Neural cell (in vitro differentiated cells): ENCODE data around the gene PSMD8.

Experiments used
- EZH2 ChIP-seq: fragments of 200-600, 300-800 bp; shearing (Covaris generic), sonication (generic); IDR thresholded peaks from 2 replicates; pipeline ENCODE4 v1.6.1; 2014; ENCODE audit warnings: antibody characterized with exemption, low read length, borderline replicate concordance, mild to moderate bottlenecking; ENCODE audit not compliant: insufficient read depth, poor library complexity, severe bottlenecking
- MXI1 ChIP-seq: fragments of 450-650 bp; conservative IDR thresholded peaks from 2 replicates; pipeline ENCODE4 v1.6.1; 2014; ENCODE audit warnings: antibody characterized with exemption, mild to moderate bottlenecking; ENCODE audit not compliant: poor library complexity, severe bottlenecking
- POLR2AphosphoS5 ChIP-seq: IDR thresholded peaks from 2 replicates; pipeline ENCODE4 v1.6.1; 2012
- RAD21 ChIP-seq: fragments of 450-650 bp; conservative IDR thresholded peaks from 2 replicates; pipeline ENCODE4 v1.6.1; 2014; ENCODE audit warnings: antibody characterized with exemption, mild to moderate bottlenecking, moderate library complexity
- REST ChIP-seq: IDR thresholded peaks from 2 replicates; pipeline ENCODE4 v1.6.1; 2012; ENCODE audit warnings: borderline replicate concordance
- TAF1 ChIP-seq: IDR thresholded peaks from 2 replicates; pipeline ENCODE4 v1.6.1; 2012; ENCODE audit warnings: low read depth
- TF ChIP-seq, protein P1 (sequence below): fragments of 450-650 bp; IDR thresholded peaks from 2 replicates; pipeline ENCODE4 v1.5.1; 2014; ENCODE audit warnings: antibody characterized with exemption, mild to moderate bottlenecking, moderate library complexity; ENCODE audit not compliant: poor library complexity, severe bottlenecking

- TF ChIP-seq, protein P1, sequence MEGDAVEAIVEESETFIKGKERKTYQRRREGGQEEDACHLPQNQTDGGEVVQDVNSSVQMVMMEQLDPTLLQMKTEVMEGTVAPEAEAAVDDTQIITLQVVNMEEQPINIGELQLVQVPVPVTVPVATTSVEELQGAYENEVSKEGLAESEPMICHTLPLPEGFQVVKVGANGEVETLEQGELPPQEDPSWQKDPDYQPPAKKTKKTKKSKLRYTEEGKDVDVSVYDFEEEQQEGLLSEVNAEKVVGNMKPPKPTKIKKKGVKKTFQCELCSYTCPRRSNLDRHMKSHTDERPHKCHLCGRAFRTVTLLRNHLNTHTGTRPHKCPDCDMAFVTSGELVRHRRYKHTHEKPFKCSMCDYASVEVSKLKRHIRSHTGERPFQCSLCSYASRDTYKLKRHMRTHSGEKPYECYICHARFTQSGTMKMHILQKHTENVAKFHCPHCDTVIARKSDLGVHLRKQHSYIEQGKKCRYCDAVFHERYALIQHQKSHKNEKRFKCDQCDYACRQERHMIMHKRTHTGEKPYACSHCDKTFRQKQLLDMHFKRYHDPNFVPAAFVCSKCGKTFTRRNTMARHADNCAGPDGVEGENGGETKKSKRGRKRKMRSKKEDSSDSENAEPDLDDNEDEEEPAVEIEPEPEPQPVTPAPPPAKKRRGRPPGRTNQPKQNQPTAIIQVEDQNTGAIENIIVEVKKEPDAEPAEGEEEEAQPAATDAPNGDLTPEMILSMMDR = no peak
- TF ChIP-seq POLR2AphosphoS5 (no peak), MXI1 (no peak), EZH2 (no peak), REST (no peak), RAD21 (no peak), TAF1 (no peak)
Observed at GRCh38 chr19:38425222-38425809, 50.9 kb downstream of the PSMD8 start.
